ENCODE measurements around the gene ATP8A2. TPM values are rescaled to one million over a fixed set of nuclear protein-coding genes. Genes with fewer than 3 reads are reported as not detected.
"Not testable (repeated sequence)": the region's sequence is repeated elsewhere in the genome, so short reads cannot be mapped to it uniquely, and the experiment has no call there.

Gene ATP8A2
- polyA plus RNA-seq, 3 donors, result 4.8 to 6.4 (median 5.8) TPM

- no peak for DNase-seq (ENCODE audit: extremely low read depth in 1 of 11, low read depth in 9 of 11, low spot score in 4 of 11)
Measured at GRCh38 chr13:25939961-25940687, 568.4 kb downstream of the ATP8A2 start.

- DNase-seq (ENCODE audit: extremely low read depth in 1 of 11, low read depth in 9 of 11, low spot score in 4 of 11), result no peak
Measured at GRCh38 chr13:25943081-25943480, 571.3 kb downstream of the ATP8A2 start.

GRCh38 chr13:25943658-25944057, 571.9 kb downstream of the ATP8A2 start:
- DNase-seq (ENCODE audit: extremely low read depth in 1 of 11, low read depth in 9 of 11, low spot score in 4 of 11), result peak in 4 of 11 donors; percentile 29 to 43 (median 39)

GRCh38 chr13:25945596-25945995, 573.8 kb downstream of the ATP8A2 start:
- no peak for DNase-seq (ENCODE audit: extremely low read depth in 1 of 11, low read depth in 9 of 11, low spot score in 4 of 11)

GRCh38 chr13:25946321-25946720, 574.5 kb downstream of the ATP8A2 start:
- DNase-seq (ENCODE audit: extremely low read depth in 1 of 11, low read depth in 9 of 11, low spot score in 4 of 11), result no peak

GRCh38 chr13:25948910-25949309, 577.1 kb downstream of the ATP8A2 start:
- no peak for DNase-seq (ENCODE audit: extremely low read depth in 1 of 11, low read depth in 9 of 11, low spot score in 4 of 11)

- DNase-seq (ENCODE audit: extremely low read depth in 1 of 11, low read depth in 9 of 11, low spot score in 4 of 11), result no peak
Measured at GRCh38 chr13:25951831-25952230, 580.1 kb downstream of the ATP8A2 start.

GRCh38 chr13:25954080-25954479, 582.3 kb downstream of the ATP8A2 start:
- DNase-seq (ENCODE audit: extremely low read depth in 1 of 11, low read depth in 9 of 11, low spot score in 4 of 11), result not testable (repeated sequence)

GRCh38 chr13:25954943-25955342, 583.2 kb downstream of the ATP8A2 start:
- DNase-seq (ENCODE audit: extremely low read depth in 1 of 11, low read depth in 9 of 11, low spot score in 4 of 11), result not testable (repeated sequence)

- DNase-seq (ENCODE audit: extremely low read depth in 1 of 11, low read depth in 9 of 11, low spot score in 4 of 11), result no peak
Measured at GRCh38 chr13:25958986-25959385, 587.2 kb downstream of the ATP8A2 start.

GRCh38 chr13:25961294-25961693, 589.5 kb downstream of the ATP8A2 start:
- no peak for DNase-seq (ENCODE audit: extremely low read depth in 1 of 11, low read depth in 9 of 11, low spot score in 4 of 11)

GRCh38 chr13:25963674-25964073, 591.9 kb downstream of the ATP8A2 start:
- DNase-seq (ENCODE audit: extremely low read depth in 1 of 11, low read depth in 9 of 11, low spot score in 4 of 11), result no peak

GRCh38 chr13:25965596-25965995, 593.8 kb downstream of the ATP8A2 start:
- no peak for DNase-seq (ENCODE audit: extremely low read depth in 1 of 11, low read depth in 9 of 11, low spot score in 4 of 11)

GRCh38 chr13:25966086-25966485, 594.3 kb downstream of the ATP8A2 start:
- DNase-seq (ENCODE audit: extremely low read depth in 1 of 11, low read depth in 9 of 11, low spot score in 4 of 11), result no peak

- DNase-seq (ENCODE audit: extremely low read depth in 1 of 11, low read depth in 9 of 11, low spot score in 4 of 11), result no peak
Measured at GRCh38 chr13:25967144-25967543, 595.4 kb downstream of the ATP8A2 start.

- no peak for DNase-seq (ENCODE audit: extremely low read depth in 1 of 11, low read depth in 9 of 11, low spot score in 4 of 11)
Measured at GRCh38 chr13:25971047-25971446, 599.3 kb downstream of the ATP8A2 start.

- DNase-seq (ENCODE audit: extremely low read depth in 1 of 11, low read depth in 9 of 11, low spot score in 4 of 11), result no peak
Measured at GRCh38 chr13:25971459-25972145, 599.8 kb downstream of the ATP8A2 start.

GRCh38 chr13:25973085-25973484, 601.3 kb downstream of the ATP8A2 start:
- DNase-seq (ENCODE audit: extremely low read depth in 1 of 11, low read depth in 9 of 11, low spot score in 4 of 11), result peak in 3 of 11 donors; percentile 36 to 48 (median 39)

GRCh38 chr13:25973576-25973975, 601.8 kb downstream of the ATP8A2 start:
- DNase-seq (ENCODE audit: extremely low read depth in 1 of 11, low read depth in 9 of 11, low spot score in 4 of 11), result no peak

- peak in 4 of 11 donors; percentile 43 to 55 (median 51) for DNase-seq (ENCODE audit: extremely low read depth in 1 of 11, low read depth in 9 of 11, low spot score in 4 of 11)
Measured at GRCh38 chr13:25977216-25977615, 605.4 kb downstream of the ATP8A2 start.

- no peak for DNase-seq (ENCODE audit: extremely low read depth in 1 of 11, low read depth in 9 of 11, low spot score in 4 of 11)
Measured at GRCh38 chr13:25977671-25978070, 605.9 kb downstream of the ATP8A2 start.

All from renal cortex interstitium (tissue), 11 donors.